Muscle layer of colon (tissue), 2 donors: ENCODE measurements around the gene TXNDC5.
A peak's percentile ranks its signal among the peaks of the same experiment; 100 is the strongest.

Experiments
- H3K27ac ChIP-seq: one replicate; pipeline ENCODE4 v1.7.0; 2013; ENCODE audit warnings: low read depth, mild to moderate bottlenecking, low read length, moderate library complexity
- H3K27me3 ChIP-seq, 2 donors: one replicate each; pipeline ENCODE4 v1.7.0; 2013; ENCODE audit warnings: low read length in 2 of 2, mild to moderate bottlenecking in 2 of 2; ENCODE audit not compliant: insufficient read depth in 2 of 2, control insufficient read depth in 1 of 2
- H3K36me3 ChIP-seq: one replicate; pipeline ENCODE4 v1.7.0; 2013; ENCODE audit warnings: mild to moderate bottlenecking, low read length; ENCODE audit not compliant: insufficient read depth
- H3K4me1 ChIP-seq: one replicate; pipeline ENCODE4 v1.7.0; 2013; ENCODE audit warnings: mild to moderate bottlenecking, low read length; ENCODE audit not compliant: insufficient read depth
- H3K4me3 ChIP-seq, 2 donors: one replicate each; pipeline ENCODE4 v1.7.0; 2013; ENCODE audit warnings: low read length in 2 of 2, low read depth in 1 of 2, mild to moderate bottlenecking in 1 of 2, moderate library complexity in 1 of 2
- H3K9ac ChIP-seq: one replicate; pipeline ENCODE4 v1.7.0; 2013; ENCODE audit warnings: low read length
- H3K9me3 ChIP-seq: one replicate; pipeline ENCODE4 v1.7.0; 2013; ENCODE audit warnings: mild to moderate bottlenecking, low read length
- donor health status: abdominal sarcoma.
- donor health status: Adenocarcinoma of cecum.

Gene TXNDC5

DNA sequence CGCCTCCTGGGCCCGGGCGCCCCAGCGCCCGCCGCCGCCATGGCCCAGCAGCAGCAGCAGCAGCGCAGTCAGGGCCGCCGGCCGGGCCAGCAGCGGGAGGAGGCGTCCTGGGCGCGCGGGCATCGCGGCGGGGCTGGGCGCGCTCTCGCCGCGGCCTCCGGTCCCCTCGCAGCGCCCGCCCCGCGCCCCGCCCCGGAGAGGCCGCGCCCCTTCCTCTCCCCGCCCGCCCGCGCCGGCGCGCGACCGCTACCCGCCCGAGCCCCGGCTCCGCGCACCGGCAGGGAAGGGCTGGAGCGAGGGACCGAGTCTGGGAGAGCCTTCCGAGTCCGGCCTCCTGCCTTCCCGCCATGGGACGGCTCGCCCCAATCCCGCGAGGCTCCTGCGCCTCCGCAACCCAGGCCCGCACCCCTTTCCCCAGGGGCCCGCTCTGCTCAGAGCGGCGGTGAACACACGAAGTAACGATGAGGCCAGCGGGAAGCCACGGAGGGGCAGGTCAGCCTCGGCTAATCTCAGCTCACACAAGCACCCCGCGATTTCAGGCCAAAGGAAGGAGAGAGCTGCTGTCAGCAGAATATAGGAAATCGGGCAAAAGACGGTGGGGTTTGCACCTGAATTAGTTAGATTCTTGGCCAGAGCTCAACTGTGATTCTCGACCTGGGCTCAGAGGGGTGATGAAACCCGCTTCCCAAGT is at the start of gene TXNDC5:
Gene TXNDC5, minus strand, starts transcription at position 135 of the 691 bp plus-strand sequence. Its CDS starts 12 bp downstream, at position 123.
- Histone ChIP-seq H3K4me3 (peak within 1 kb of the TSS; percentile 71 to 72), H3K9ac (peak within 1 kb of the TSS; percentile 71), H3K36me3 (no peaks in the 10 kb centered on the region), H3K27ac (no peak within 1 kb of the TSS), H3K4me1 (peaks cover 11% of the 10 kb centered on the region), H3K27me3 (no peaks in the 10 kb centered on the region), H3K9me3 (no peaks in the 10 kb centered on the region)

DNA sequence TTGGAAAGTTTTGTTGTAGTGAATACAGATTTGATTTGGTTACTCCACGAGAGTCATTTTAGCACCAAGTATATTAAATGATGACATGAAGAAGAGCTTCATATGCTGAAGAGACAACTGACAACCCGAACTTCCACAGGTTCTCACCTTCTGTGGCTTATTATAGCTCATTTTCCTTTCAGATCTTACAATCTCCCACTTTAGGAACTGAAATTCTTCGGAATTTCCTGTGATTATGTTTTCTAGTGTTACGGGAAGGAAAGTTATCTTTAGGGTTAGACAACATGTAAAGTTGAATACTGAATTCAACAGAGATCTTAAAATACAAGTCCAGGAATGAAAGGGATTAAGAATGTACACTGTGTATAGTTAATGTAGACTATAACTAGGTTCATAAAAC is 49.6 kb upstream of the TXNDC5 start:
- H3K9me3 ChIP-seq = no peaks in the 10 kb centered on the region
- no peak overlapping the region for H3K27ac ChIP-seq
- no peaks in the 10 kb centered on the region for H3K36me3 ChIP-seq
- H3K4me3 ChIP-seq = no peak overlapping the region
- H3K4me1 ChIP-seq = no peaks in the 10 kb centered on the region
- H3K27me3 ChIP-seq = no peaks in the 10 kb centered on the region
- no peak overlapping the region for H3K9ac ChIP-seq

DNA sequence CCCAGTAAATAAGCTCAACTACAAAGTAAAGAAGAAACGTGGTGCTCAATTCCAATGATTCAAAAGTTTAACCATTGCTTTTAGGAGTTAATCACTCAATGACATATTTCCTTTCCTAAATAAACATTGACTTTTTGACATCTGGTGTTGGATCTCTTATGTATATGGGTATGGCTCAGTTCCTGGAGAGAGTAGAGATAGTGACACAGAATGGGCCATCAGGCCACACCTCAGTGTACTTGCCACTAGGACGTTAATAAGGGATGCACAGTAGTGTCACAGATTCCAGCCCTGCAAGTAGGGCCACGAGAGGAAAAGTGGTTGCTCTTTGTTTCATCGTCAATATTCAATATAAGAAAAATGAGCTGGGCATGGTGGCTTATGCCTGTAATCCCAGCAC is 48.9 kb upstream of the TXNDC5 start:
- no peaks in the 10 kb centered on the region for H3K27me3 ChIP-seq
- no peak overlapping the region for H3K4me3 ChIP-seq
- H3K9me3 ChIP-seq = no peaks in the 10 kb centered on the region
- no peak overlapping the region for H3K27ac ChIP-seq
- H3K9ac ChIP-seq = no peak overlapping the region
- H3K36me3 ChIP-seq = no peaks in the 10 kb centered on the region
- no peaks in the 10 kb centered on the region for H3K4me1 ChIP-seq

DNA sequence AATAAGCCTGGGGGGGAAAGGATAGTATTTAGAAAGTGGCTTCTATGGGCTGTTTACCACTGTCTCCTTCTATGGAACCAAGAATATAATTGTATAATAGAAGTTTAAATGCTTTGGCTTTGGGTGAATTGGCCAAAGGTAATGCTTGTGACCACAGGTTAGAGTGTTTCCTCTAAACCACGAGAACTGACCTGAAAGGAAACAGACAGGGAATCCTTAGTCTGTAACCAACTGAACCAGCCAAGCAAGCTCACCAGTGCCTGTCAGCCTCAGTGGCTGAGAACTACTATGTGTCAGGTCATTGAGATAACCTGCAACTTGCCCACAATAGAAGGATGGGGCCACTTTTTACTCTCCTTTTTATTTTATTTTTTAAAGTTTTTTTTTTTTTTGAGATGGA is 47.9 kb upstream of the TXNDC5 start:
- no peak overlapping the region for H3K27ac ChIP-seq
- no peak overlapping the region for H3K4me3 ChIP-seq
- no peaks in the 10 kb centered on the region for H3K9me3 ChIP-seq
- H3K9ac ChIP-seq = no peak overlapping the region
- H3K36me3 ChIP-seq = no peaks in the 10 kb centered on the region
- no peaks in the 10 kb centered on the region for H3K4me1 ChIP-seq
- no peaks in the 10 kb centered on the region for H3K27me3 ChIP-seq

DNA sequence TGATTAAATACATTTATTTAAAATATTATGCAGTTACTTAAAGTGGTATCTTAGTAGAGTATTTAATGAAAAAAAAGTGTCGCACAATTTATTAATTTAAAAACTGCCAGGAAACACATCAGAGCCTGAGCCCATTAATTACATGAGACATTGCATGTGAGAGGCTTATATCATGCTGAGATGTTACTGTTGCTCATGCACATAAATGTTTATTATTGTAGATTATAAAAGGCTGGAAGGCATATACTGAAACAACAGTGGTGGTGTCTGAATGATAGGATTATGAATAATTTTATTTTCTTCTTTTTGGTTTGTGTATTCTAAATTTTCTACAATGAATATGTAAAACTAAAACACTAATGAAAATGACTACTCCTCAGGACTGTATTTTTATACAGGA is 45.7 kb upstream of the TXNDC5 start:
- no peaks in the 10 kb centered on the region for H3K27me3 ChIP-seq
- no peak overlapping the region for H3K4me3 ChIP-seq
- no peaks in the 10 kb centered on the region for H3K4me1 ChIP-seq
- H3K36me3 ChIP-seq = no peaks in the 10 kb centered on the region
- no peak overlapping the region for H3K9ac ChIP-seq
- no peaks in the 10 kb centered on the region for H3K9me3 ChIP-seq
- H3K27ac ChIP-seq = no peak overlapping the region

DNA sequence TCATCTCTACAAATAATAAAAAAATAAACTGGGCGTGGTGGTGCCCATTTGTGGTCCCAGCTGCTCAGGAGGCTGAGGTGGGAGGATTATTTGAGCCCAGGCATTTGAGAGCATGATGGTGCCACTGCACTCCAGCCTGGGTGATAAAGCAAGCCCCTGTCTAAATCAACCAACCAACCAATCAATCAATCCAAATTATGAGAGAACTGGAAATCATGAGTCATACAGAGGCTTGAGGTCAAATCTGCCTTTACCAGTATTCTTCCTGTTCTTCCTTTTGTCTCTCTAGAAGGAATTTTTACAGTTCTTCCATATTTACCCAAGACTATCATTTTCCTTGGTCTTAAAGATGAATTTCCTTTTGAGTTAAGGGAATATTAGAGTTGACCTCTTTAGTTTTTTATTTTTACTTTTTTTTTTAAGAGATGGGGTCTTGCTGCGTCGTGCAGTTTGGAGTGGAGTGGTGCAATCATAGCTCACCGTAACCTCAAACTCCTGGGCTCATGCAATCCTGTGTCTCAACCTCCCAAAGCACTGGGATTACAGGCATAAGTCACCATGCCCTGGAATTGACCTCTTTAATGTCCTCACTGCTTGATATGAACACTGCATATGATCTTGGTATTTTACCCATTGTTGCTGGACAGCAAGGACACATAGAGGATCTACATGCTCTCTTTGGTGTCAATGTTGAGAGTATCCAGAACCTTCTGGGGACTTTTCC is 44.1 kb upstream of the TXNDC5 start:
- Histone ChIP-seq H3K36me3 (no peaks in the 10 kb centered on the region), H3K9ac (no peak overlapping the region), H3K27me3 (no peaks in the 10 kb centered on the region), H3K4me1 (no peaks in the 10 kb centered on the region), H3K27ac (no peak overlapping the region), H3K4me3 (no peak overlapping the region), H3K9me3 (no peaks in the 10 kb centered on the region)

DNA sequence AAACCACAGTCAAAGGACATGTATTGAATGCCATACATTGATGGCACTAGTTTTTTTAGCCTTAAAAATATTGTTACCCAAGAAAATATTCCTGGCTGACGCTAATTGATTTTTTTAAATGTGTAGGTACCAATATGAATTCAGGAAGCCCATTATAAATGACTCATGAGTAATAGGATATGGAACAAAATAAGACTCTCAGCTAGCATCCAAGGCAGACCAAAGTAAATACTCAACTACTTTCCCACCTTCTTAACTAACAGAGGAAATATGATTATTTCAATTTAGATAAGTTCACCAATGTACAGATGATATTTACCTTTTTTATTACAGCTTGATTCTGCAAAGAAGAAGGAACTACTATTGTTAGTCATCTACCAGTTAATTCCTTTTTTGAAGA is 43.2 kb upstream of the TXNDC5 start:
- Histone ChIP-seq H3K4me3 (no peak overlapping the region), H3K9me3 (no peaks in the 10 kb centered on the region), H3K27ac (no peak overlapping the region), H3K27me3 (no peaks in the 10 kb centered on the region), H3K9ac (no peak overlapping the region), H3K36me3 (no peaks in the 10 kb centered on the region), H3K4me1 (no peaks in the 10 kb centered on the region)

DNA sequence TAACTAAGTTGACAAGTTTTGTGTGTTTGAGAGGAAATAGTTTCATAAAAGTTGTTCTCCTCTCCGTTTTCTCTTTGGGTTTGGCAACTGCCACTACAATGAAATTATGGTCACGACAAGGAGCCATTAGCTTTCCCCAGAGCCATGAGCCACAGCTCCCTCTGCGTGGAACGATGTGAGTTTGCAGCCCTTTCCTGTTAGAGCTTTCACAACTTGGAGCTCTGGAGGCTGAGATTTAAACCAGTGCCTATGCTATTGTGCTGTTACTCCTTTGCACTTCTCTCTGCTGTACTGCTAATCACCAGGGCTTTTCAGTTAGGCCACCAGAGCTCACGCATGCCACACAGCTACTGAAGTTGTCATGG is 29.3 kb upstream of the TXNDC5 start:
- H3K27ac ChIP-seq = no peak overlapping the region
- no peak overlapping the region for H3K9ac ChIP-seq
- H3K9me3 ChIP-seq = no peaks in the 10 kb centered on the region
- H3K4me3 ChIP-seq = no peak overlapping the region
- no peaks in the 10 kb centered on the region for H3K4me1 ChIP-seq
- H3K36me3 ChIP-seq = no peaks in the 10 kb centered on the region
- no peaks in the 10 kb centered on the region for H3K27me3 ChIP-seq

DNA sequence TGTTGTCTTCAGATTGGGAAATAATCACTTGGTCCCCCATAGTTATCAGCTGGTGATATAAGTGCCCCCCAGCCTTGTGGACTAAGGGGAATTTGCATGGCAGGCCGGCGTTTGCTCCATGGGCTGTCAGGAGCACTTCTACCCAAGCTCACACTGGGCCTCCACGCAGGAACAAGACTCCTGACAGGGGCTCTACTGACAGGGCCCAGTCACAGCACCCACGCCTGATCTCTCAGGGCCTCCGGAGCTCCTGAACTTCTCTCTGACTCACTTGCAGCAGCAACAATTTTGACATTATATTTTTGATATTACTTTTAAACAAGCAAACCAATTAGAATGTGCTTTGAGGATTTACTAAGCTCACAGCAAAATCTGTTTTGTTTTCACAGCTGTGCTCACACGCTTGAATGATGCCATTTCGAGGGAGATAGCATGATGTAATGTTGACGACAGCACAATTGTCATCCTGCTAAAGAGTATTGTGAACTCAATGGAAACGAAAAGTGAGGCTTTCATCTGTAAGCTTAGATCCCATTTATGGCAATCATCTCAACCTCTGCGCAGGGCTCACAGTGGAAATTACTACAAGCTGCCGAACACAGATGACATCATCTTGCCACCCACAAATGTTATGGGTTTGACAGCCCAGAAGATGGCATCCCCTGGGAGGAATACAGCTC is 28.7 kb upstream of the TXNDC5 start:
- H3K9me3 ChIP-seq = no peaks in the 10 kb centered on the region
- H3K9ac ChIP-seq = no peak overlapping the region
- H3K4me1 ChIP-seq = no peaks in the 10 kb centered on the region
- H3K27me3 ChIP-seq = no peaks in the 10 kb centered on the region
- H3K4me3 ChIP-seq = no peak overlapping the region
- no peaks in the 10 kb centered on the region for H3K36me3 ChIP-seq
- no peak overlapping the region for H3K27ac ChIP-seq

DNA sequence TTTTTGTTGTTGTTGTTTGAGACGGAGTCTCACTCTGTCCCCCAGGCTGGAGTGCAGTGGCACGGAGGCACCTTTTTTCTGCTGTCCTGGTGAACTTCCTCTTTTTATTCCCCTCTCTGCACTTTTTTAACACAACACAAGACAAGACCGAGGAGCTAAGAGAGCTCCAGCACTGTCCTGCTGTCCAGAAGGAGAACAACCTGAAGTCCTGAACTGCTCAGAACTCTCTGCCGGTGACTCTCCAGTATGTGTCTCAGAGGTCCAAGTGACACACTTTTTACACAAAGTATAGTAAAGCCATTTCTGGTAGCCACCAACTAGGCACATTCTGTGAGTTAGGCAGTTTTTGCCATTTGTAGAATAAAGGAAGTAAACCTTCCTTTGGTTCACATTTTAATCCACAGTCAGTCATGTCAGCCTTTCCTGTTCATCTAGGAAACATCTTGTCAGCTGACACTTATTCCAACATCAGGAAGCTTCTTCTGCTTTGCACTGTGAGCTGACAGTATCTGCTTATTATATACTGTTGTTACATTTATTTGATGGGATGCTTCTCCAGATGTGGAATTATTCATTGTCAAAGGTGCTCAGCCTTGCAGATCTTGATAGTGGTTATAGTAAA is 28.1 kb upstream of the TXNDC5 start:
- Histone ChIP-seq H3K4me3 (no peak overlapping the region), H3K36me3 (no peaks in the 10 kb centered on the region), H3K4me1 (no peaks in the 10 kb centered on the region), H3K27ac (no peak overlapping the region), H3K27me3 (no peaks in the 10 kb centered on the region), H3K9ac (no peak overlapping the region), H3K9me3 (no peaks in the 10 kb centered on the region)

DNA sequence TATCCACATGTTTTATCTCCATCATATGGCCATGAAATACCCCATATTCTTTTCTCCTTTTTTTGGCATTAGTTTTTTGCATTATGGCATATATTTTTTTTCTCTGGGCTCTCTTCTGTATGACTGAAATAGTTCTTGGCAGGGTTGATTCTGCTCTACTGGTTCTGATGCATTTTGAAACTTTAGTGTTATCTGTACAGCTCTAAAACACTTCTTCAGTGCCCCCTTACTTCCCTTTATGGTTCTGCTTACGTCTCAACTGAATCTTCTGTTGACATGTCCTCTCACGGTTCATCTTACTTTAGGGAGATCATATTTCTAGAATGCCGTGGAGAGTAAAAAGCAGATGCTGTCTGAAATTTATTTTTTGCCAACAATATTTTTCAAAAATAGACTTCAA is 23.2 kb upstream of the TXNDC5 start:
- H3K27ac ChIP-seq = no peak overlapping the region
- H3K4me1 ChIP-seq = no peaks in the 10 kb centered on the region
- H3K4me3 ChIP-seq = no peak overlapping the region
- no peaks in the 10 kb centered on the region for H3K9me3 ChIP-seq
- no peak overlapping the region for H3K9ac ChIP-seq
- no peaks in the 10 kb centered on the region for H3K36me3 ChIP-seq
- no peaks in the 10 kb centered on the region for H3K27me3 ChIP-seq
